ENCODE data around the gene WFIKKN1. TPM values are rescaled to one million over a fixed set of nuclear protein-coding genes. Genes with fewer than 3 reads are reported as not detected.

The WFIKKN1 gene
- total and polyA plus RNA-seq, 2 donors (not counting 1 experiment from before 2014, with no cell fraction given): 0.64 to 0.84 TPM

GRCh38 chr16:674214-674881, 43.6 kb downstream of the WFIKKN1 start:
- ATAC-seq (ENCODE audit: low read depth) (no peak), DNase-seq (no peak)
- Histone ChIP-seq H2AFZ (ENCODE audit: insufficient read depth, low read depth, low read length, poor library complexity, severe bottlenecking) (no peak overlapping the region), H3K36me3 (replicated peaks in 1 of 2; ENCODE audit: control extremely low read depth in 1 of 2, control insufficient read depth in 1 of 2, extremely low read depth in 1 of 2, insufficient read depth in 2 of 2, low read length in 1 of 2) (peaks cover 0 to 31% of the 10 kb centered on the region in 2 experiments), H3K4me3 (ENCODE audit: control extremely low read depth in 1 of 5, extremely low read depth in 1 of 5, insufficient read depth in 1 of 5, low read depth in 2 of 5, low read length in 4 of 5) (no peak overlapping the region), H3K27me3 (replicated peaks in 1 of 4; ENCODE audit: control extremely low read depth in 1 of 4, control insufficient read depth in 3 of 4, insufficient read depth in 4 of 4, low read length in 3 of 4) (peaks cover 0 to 25% (median 11%) of the 10 kb centered on the region in 4 experiments), H3K9me3 (ENCODE audit: control extremely low read depth in 1 of 3, control insufficient read depth in 2 of 3, insufficient read depth in 1 of 3, low read length in 2 of 3) (peaks cover 0 to 7% (median 0%) of the 10 kb centered on the region in 3 donors), H3K4me1 (ENCODE audit: control insufficient read depth in 2 of 2, insufficient read depth in 2 of 2, low read length in 2 of 2) (peaks cover 10 to 31% of the 10 kb centered on the region in 2 donors), H3K27ac (ENCODE audit: low read length in 2 of 2) (no peak overlapping the region), H3K9ac (ENCODE audit: low read length) (no peak overlapping the region), H3K4me2 (replicated peaks; ENCODE audit: low read depth, low read length, poor library complexity, severe bottlenecking) (no peak overlapping the region), H3K79me2 (ENCODE audit: control insufficient read depth, insufficient read depth, low read length) (no peaks in the 10 kb centered on the region), H4K20me1 (ENCODE audit: control insufficient read depth, insufficient read depth, low read length, poor library complexity, severe bottlenecking) (peaks cover 22% of the 10 kb centered on the region)
- no peaks in the 10 kb centered on the region for H3K9me3 Mint-ChIP-seq (ENCODE audit: insufficient read depth)
- 95% methylated on average over 20 of the region's 22 CpGs for WGBS (ENCODE audit: insufficient coverage)
- H3K27me3 Mint-ChIP-seq: peaks cover 6% of the 10 kb centered on the region
- intact Hi-C loops (cut with micrococcal nuclease): no loop called here
- POLR2A ChIA-PET: no interaction called here
- CTCF ChIA-PET: no interaction called here
- H3K27ac Mint-ChIP-seq: no peak overlapping the region
- no peak overlapping the region for H3K4me3 Mint-ChIP-seq
- peaks cover 20% of the 10 kb centered on the region for H3K4me1 Mint-ChIP-seq
- TF ChIP-seq CTCF (IDR thresholded peaks at IDR 0.05): no peak
- TF ChIP-seq EZH2 (IDR thresholded peaks at IDR 0.05; ENCODE audit: borderline replicate concordance, insufficient read depth, low read depth, low read length, poor library complexity, severe bottlenecking): no peak

Measured in B cell (primary cell).